ENCODE measurements around the gene IGSF8. TPM values are rescaled to one million over a fixed set of nuclear protein-coding genes. Genes with fewer than 3 reads are reported as not detected.

Gene IGSF8
- polyA plus RNA-seq, 3 donors from 2014 or later = 29.1 to 57.4 (median 40.5) TPM

- Mint-ChIP-seq H3K9me3 (no peaks in the 10 kb centered on the region), H3K4me3 (peak overlapping the region; percentile 47 to 69 (median 62)), H3K27me3 (ENCODE audit: low read depth in 3 of 3) (peaks cover 20 to 23% (median 22%) of the 10 kb centered on the region in 3 donors), H3K27ac (no peak overlapping the region), H3K36me3 (peaks cover 0 to 24% (median 5%) of the 10 kb centered on the region in 3 donors), H3K4me1 (peaks cover 4 to 11% of the 10 kb centered on the region in 2 donors)
- peak; percentile 41 to 48 (median 47) for DNase-seq
Observed at GRCh38 chr1:160083968-160084770, 14.2 kb downstream of the IGSF8 start.

GRCh38 chr1:160082926-160083325 is 15.5 kb downstream of the IGSF8 start:
- no peak for DNase-seq
- Mint-ChIP-seq H3K27ac (no peak overlapping the region), H3K9me3 (no peaks in the 10 kb centered on the region), H3K4me3 (peak overlapping the region in 4 of 5 donors; percentile 35 to 67 (median 50)), H3K27me3 (ENCODE audit: low read depth in 3 of 3) (peaks cover 21 to 23% (median 22%) of the 10 kb centered on the region in 3 donors), H3K4me1 (peaks cover 4 to 11% of the 10 kb centered on the region in 2 donors), H3K36me3 (peaks cover 0 to 12% (median 5%) of the 10 kb centered on the region in 3 donors)

- peaks cover 0 to 11% (median 5%) of the 10 kb centered on the region in 3 donors for H3K36me3 Mint-ChIP-seq
- H3K27ac Mint-ChIP-seq = no peak overlapping the region
- peak overlapping the region in 4 of 5 donors; percentile 22 to 45 (median 36) for H3K4me3 Mint-ChIP-seq
- H3K27me3 Mint-ChIP-seq (ENCODE audit: low read depth in 3 of 3) = peaks cover 21 to 23% (median 22%) of the 10 kb centered on the region in 3 donors
- peaks cover 4 to 11% of the 10 kb centered on the region in 2 donors for H3K4me1 Mint-ChIP-seq
- no peaks in the 10 kb centered on the region for H3K9me3 Mint-ChIP-seq
- DNase-seq = no peak
Observed at GRCh38 chr1:160082487-160082886, 15.9 kb downstream of the IGSF8 start.

GRCh38 chr1:160081261-160081936 is 17.0 kb downstream of the IGSF8 start, which contains the start of gene KCNJ9:
TSS of gene KCNJ9 (plus strand) at chr1:160081538. CDS start at chr1:160084031, 2,493 bp downstream.
- no peak within 1 kb of the TSS for H3K4me3 Mint-ChIP-seq
- H3K27ac Mint-ChIP-seq = no peak within 1 kb of the TSS
- peaks cover 21 to 28% (median 23%) of the 10 kb centered on the region in 3 donors for H3K27me3 Mint-ChIP-seq (ENCODE audit: low read depth in 3 of 3)
- H3K4me1 Mint-ChIP-seq = peaks cover 4 to 11% of the 10 kb centered on the region in 2 donors
- no peak for DNase-seq
- H3K36me3 Mint-ChIP-seq = peaks cover 0 to 4% (median 0%) of the 10 kb centered on the region in 3 donors
- H3K9me3 Mint-ChIP-seq = no peaks in the 10 kb centered on the region

- no peak overlapping the region for H3K4me3 Mint-ChIP-seq
- H3K27ac Mint-ChIP-seq = no peak overlapping the region
- no peaks in the 10 kb centered on the region for H3K9me3 Mint-ChIP-seq
- H3K27me3 Mint-ChIP-seq (ENCODE audit: low read depth in 3 of 3) = peaks cover 19 to 28% (median 27%) of the 10 kb centered on the region in 3 donors
- no peak for DNase-seq
- H3K36me3 Mint-ChIP-seq = peaks cover 0 to 2% (median 0%) of the 10 kb centered on the region in 3 donors
- peaks cover 4 to 10% of the 10 kb centered on the region in 2 donors for H3K4me1 Mint-ChIP-seq
Observed at GRCh38 chr1:160080381-160081100, 17.9 kb downstream of the IGSF8 start.

GRCh38 chr1:160079448-160079847 is 19.0 kb downstream of the IGSF8 start:
- H3K27ac Mint-ChIP-seq = no peak overlapping the region
- DNase-seq = no peak
- H3K36me3 Mint-ChIP-seq = no peaks in the 10 kb centered on the region
- H3K9me3 Mint-ChIP-seq = no peaks in the 10 kb centered on the region
- peaks cover 4% of the 10 kb centered on the region in 2 donors for H3K4me1 Mint-ChIP-seq
- H3K4me3 Mint-ChIP-seq = no peak overlapping the region
- H3K27me3 Mint-ChIP-seq (ENCODE audit: low read depth in 3 of 3) = peaks cover 17 to 27% (median 25%) of the 10 kb centered on the region in 3 donors

- Mint-ChIP-seq H3K4me3 (no peak overlapping the region), H3K4me1 (no peaks in the 10 kb centered on the region), H3K27me3 (ENCODE audit: low read depth in 3 of 3) (peaks cover 17 to 26% (median 24%) of the 10 kb centered on the region in 3 donors), H3K36me3 (no peaks in the 10 kb centered on the region), H3K9me3 (no peaks in the 10 kb centered on the region), H3K27ac (no peak overlapping the region)
- DNase-seq = peak; percentile 26 to 46 (median 30)
Observed at GRCh38 chr1:160078512-160079195, 19.8 kb downstream of the IGSF8 start.

GRCh38 chr1:160077486-160077885 is 20.9 kb downstream of the IGSF8 start:
- Mint-ChIP-seq H3K36me3 (no peaks in the 10 kb centered on the region), H3K4me1 (no peaks in the 10 kb centered on the region)

GRCh38 chr1:160076295-160076694 is 22.1 kb downstream of the IGSF8 start:
- Mint-ChIP-seq H3K27me3 (ENCODE audit: low read depth in 3 of 3) (peaks cover 10 to 21% (median 11%) of the 10 kb centered on the region in 3 donors), H3K4me1 (no peaks in the 10 kb centered on the region), H3K36me3 (no peaks in the 10 kb centered on the region), H3K9me3 (peaks cover 0 to 2% (median 0%) of the 10 kb centered on the region in 6 donors), H3K4me3 (no peak overlapping the region), H3K27ac (no peak overlapping the region)
- no peak for DNase-seq

More at GRCh38 chr1:160077486-160077885, 20.9 kb downstream of the IGSF8 start:
- H3K9me3 Mint-ChIP-seq = no peaks in the 10 kb centered on the region
- H3K27me3 Mint-ChIP-seq (ENCODE audit: low read depth in 3 of 3) = peaks cover 12 to 21% (median 21%) of the 10 kb centered on the region in 3 donors
- no peak overlapping the region for H3K4me3 Mint-ChIP-seq
- H3K27ac Mint-ChIP-seq = no peak overlapping the region
- DNase-seq = no peak

GRCh38 chr1:160075836-160076235 is 22.6 kb downstream of the IGSF8 start:
- H3K27me3 Mint-ChIP-seq (ENCODE audit: low read depth in 3 of 3) = peaks cover 10 to 17% (median 11%) of the 10 kb centered on the region in 3 donors
- no peak for DNase-seq
- H3K36me3 Mint-ChIP-seq = no peaks in the 10 kb centered on the region
- peaks cover 0 to under 1% of the 10 kb centered on the region in 2 donors for H3K4me1 Mint-ChIP-seq
- peaks cover 0 to 2% (median 0%) of the 10 kb centered on the region in 6 donors for H3K9me3 Mint-ChIP-seq
- no peak overlapping the region for H3K27ac Mint-ChIP-seq
- no peak overlapping the region for H3K4me3 Mint-ChIP-seq

- Mint-ChIP-seq H3K4me1 (peaks cover 7 to 9% of the 10 kb centered on the region in 2 donors), H3K36me3 (no peaks in the 10 kb centered on the region), H3K27ac (no peak overlapping the region), H3K27me3 (ENCODE audit: low read depth in 3 of 3) (peaks cover 9 to 13% (median 12%) of the 10 kb centered on the region in 3 donors), H3K4me3 (no peak overlapping the region), H3K9me3 (peaks cover 0 to 2% (median 0%) of the 10 kb centered on the region in 6 donors)
- DNase-seq = no peak
Observed at GRCh38 chr1:160074865-160075264, 23.6 kb downstream of the IGSF8 start.

- Mint-ChIP-seq H3K27ac (no peak overlapping the region), H3K9me3 (peaks cover 0 to 2% (median 0%) of the 10 kb centered on the region in 6 donors), H3K4me1 (peaks cover 8 to 9% of the 10 kb centered on the region in 2 donors), H3K36me3 (no peaks in the 10 kb centered on the region), H3K4me3 (no peak overlapping the region), H3K27me3 (ENCODE audit: low read depth in 3 of 3) (peaks cover 8 to 11% (median 9%) of the 10 kb centered on the region in 3 donors)
- no peak for DNase-seq
Observed at GRCh38 chr1:160071289-160071688, 27.1 kb downstream of the IGSF8 start.
